Hepatocyte (in vitro differentiated cells): Measurements from ENCODE around the gene EHBP1. TPM values are rescaled to one million over a fixed set of nuclear protein-coding genes. Genes with fewer than 3 reads are reported as not detected.

Source experiments
- DNase-seq: peaks from one replicate; pipeline ENCODE4 v3.0.0-alpha.2; 2016; ENCODE audit warnings: low spot score
- H2AFZ ChIP-seq: fragments of 200-600 bp; sonication (generic); 2 replicates; pipeline ENCODE4 v1.6.0; 2016; ENCODE audit warnings: antibody characterized with exemption, mild to moderate bottlenecking
- H3K27ac ChIP-seq: fragments of 200-600 bp; sonication (generic); 2 replicates; pipeline ENCODE4 v1.5.1; 2016; ENCODE audit warnings: mild to moderate bottlenecking
- H3K27me3 ChIP-seq: fragments of 200-600 bp; sonication (generic); 2 replicates; pipeline ENCODE4 v1.6.1; 2016
- H3K36me3 ChIP-seq: fragments of 200-600 bp; sonication (generic); replicated peaks from 2 replicates; pipeline ENCODE4 v1.5.1; 2016; ENCODE audit warnings: low read depth; ENCODE audit not compliant: insufficient read depth
- H3K4me1 ChIP-seq: fragments of 200-600 bp; sonication (generic); 2 replicates; pipeline ENCODE4 v1.5.1; 2016; ENCODE audit warnings: mild to moderate bottlenecking, moderate library complexity; ENCODE audit not compliant: insufficient read depth
- H3K4me2 ChIP-seq: fragments of 200-600 bp; sonication (generic); 2 replicates; pipeline ENCODE4 v1.6.0; 2016
- H3K4me3 ChIP-seq: fragments of 200-600 bp; sonication (generic); 2 replicates; pipeline ENCODE4 v1.5.1; 2016; ENCODE audit warnings: mild to moderate bottlenecking
- H3K79me2 ChIP-seq: fragments of 200-600 bp; sonication (generic); 2 replicates; pipeline ENCODE4 v1.6.0; 2017; ENCODE audit warnings: mild to moderate bottlenecking
- H3K9me2 ChIP-seq: fragments of 200-600 bp; sonication (generic); replicated peaks from 2 replicates; pipeline ENCODE4 v1.6.0; 2017; ENCODE audit warnings: mild to moderate bottlenecking; ENCODE audit not compliant: insufficient read depth
- H3K9me3 ChIP-seq: fragments of 200-600 bp; sonication (generic); 2 replicates; pipeline ENCODE4 v1.5.1; 2016; ENCODE audit warnings: low read depth, mild to moderate bottlenecking
- H4K20me1 ChIP-seq: fragments of 200-600 bp; sonication (generic); 2 replicates; pipeline ENCODE4 v1.6.0; 2016; ENCODE audit warnings: mild to moderate bottlenecking; ENCODE audit not compliant: insufficient read depth, poor library complexity, severe bottlenecking
- EZH2 ChIP-seq: fragments of 200-600 bp; sonication (generic); IDR thresholded peaks from 2 replicates; pipeline ENCODE4 v1.6.1; 2016; ENCODE audit warnings: antibody characterized with exemption, mild to moderate bottlenecking, borderline replicate concordance
- EZH2phosphoT487 ChIP-seq: fragments of 200-600 bp; sonication (generic); IDR thresholded peaks from one replicate; pipeline ENCODE4 v1.6.1; 2018; ENCODE audit warnings: antibody characterized with exemption, mild to moderate bottlenecking, low read depth, moderate library complexity; ENCODE audit not compliant: unreplicated experiment, severe bottlenecking
- WGBS: methylation state at CpG from one replicate; pipeline ENCODE4 v1.1.6; 2016; ENCODE audit warnings: low lambda C conversion rate; ENCODE audit errors: missing lambda C conversion rate; 5-methylcytosine and 5-hydroxymethylcytosine counted together
- polyA plus RNA-seq: library from polyadenylated mRNA; unstranded; fragments of >200 nt; fragmentation: Nextera tagmentation; extraction: Ambion mirVana; gene quantifications from 2 replicates; pipeline ENCODE4 v1.2.1, GENCODE V29; 2016
- total RNA-seq: library from RNA; depleted of rRNA; stranded (reverse); fragments of >200 nt; gene quantifications from 2 replicates; pipeline ENCODE4 v1.2.3, GENCODE V29; 2014
- TF ChIP-seq, protein P1 (sequence below): fragments of 200-600 bp; sonication (generic); IDR thresholded peaks from 2 replicates; pipeline ENCODE4 v1.5.1; 2016; ENCODE audit warnings: antibody characterized with exemption, mild to moderate bottlenecking; ENCODE audit not compliant: poor library complexity

Gene EHBP1
- total and polyA plus RNA-seq, 2 experiments from 2014 or later, result 11.4 to 34.6 TPM

DNA sequence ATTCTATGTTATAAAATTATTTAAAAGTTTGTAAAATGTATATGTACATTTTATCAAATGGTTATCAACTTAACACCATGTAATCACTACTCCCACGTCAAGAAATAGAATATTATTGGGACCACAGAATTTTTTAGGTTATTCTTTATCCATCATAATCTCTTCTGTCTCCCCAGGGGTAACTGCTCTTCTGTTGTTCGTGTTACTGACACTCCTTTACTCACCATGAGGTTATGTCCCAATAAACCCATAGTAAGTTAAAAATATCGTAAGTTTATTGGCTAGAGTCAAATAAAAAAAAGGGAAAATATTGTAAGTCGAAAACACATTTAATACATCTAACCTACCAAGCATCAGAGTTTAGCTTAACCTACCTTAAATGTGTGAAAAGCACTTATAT is 359.1 kb downstream of the EHBP1 start:
- H4K20me1 ChIP-seq, result no peaks in the 10 kb centered on the region
- no peak overlapping the region for H3K4me3 ChIP-seq
- peaks cover 95% of the 10 kb centered on the region for H3K27me3 ChIP-seq
- TF ChIP-seq EZH2phosphoT487, result no peak
- TF ChIP-seq, protein P1, sequence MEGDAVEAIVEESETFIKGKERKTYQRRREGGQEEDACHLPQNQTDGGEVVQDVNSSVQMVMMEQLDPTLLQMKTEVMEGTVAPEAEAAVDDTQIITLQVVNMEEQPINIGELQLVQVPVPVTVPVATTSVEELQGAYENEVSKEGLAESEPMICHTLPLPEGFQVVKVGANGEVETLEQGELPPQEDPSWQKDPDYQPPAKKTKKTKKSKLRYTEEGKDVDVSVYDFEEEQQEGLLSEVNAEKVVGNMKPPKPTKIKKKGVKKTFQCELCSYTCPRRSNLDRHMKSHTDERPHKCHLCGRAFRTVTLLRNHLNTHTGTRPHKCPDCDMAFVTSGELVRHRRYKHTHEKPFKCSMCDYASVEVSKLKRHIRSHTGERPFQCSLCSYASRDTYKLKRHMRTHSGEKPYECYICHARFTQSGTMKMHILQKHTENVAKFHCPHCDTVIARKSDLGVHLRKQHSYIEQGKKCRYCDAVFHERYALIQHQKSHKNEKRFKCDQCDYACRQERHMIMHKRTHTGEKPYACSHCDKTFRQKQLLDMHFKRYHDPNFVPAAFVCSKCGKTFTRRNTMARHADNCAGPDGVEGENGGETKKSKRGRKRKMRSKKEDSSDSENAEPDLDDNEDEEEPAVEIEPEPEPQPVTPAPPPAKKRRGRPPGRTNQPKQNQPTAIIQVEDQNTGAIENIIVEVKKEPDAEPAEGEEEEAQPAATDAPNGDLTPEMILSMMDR, result no peak
- TF ChIP-seq EZH2, result no peak
- H3K9me2 ChIP-seq, result no peaks in the 10 kb centered on the region
- no peaks in the 10 kb centered on the region for H3K4me1 ChIP-seq
- no peak overlapping the region for H3K27ac ChIP-seq
- H3K9me3 ChIP-seq, result no peaks in the 10 kb centered on the region
- H3K36me3 ChIP-seq, result no peaks in the 10 kb centered on the region
- no peak overlapping the region for H2AFZ ChIP-seq
- H3K4me2 ChIP-seq, result no peak overlapping the region
- DNase-seq, result no peak
- H3K79me2 ChIP-seq, result no peaks in the 10 kb centered on the region
- 70% methylated on average over 4 of the region's 4 CpGs for WGBS

DNA sequence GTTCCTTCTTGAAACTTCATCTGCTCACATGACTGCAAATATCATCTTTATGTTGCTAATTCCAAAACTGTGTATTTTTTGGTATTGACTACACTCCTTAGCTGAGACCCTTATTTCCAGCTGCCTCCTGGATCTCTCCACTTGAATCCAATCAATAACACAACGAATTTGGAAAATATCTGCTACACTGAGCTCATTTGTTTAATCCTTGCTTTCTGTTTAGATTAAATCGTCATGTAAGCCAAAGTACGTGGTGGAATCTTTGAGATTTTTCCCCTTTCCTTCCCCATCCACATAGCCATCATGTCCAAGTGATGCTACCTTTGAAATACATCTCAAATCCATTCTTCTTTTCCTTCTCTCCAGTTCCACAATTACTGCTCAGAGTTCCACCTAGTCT is 360.8 kb downstream of the EHBP1 start:
- H3K9me3 ChIP-seq, result no peaks in the 10 kb centered on the region
- H3K4me1 ChIP-seq, result no peaks in the 10 kb centered on the region
- peaks cover 90% of the 10 kb centered on the region for H3K27me3 ChIP-seq
- H2AFZ ChIP-seq, result no peak overlapping the region
- H3K4me3 ChIP-seq, result no peak overlapping the region
- no peaks in the 10 kb centered on the region for H3K79me2 ChIP-seq
- H3K4me2 ChIP-seq, result no peak overlapping the region
- H3K9me2 ChIP-seq, result no peaks in the 10 kb centered on the region
- H3K36me3 ChIP-seq, result no peaks in the 10 kb centered on the region
- TF ChIP-seq, protein P1, result no peak
- no peak for TF ChIP-seq EZH2
- no peak for TF ChIP-seq EZH2phosphoT487
- DNase-seq, result no peak
- 75% methylated on average over 3 of the region's 3 CpGs for WGBS
- no peak overlapping the region for H3K27ac ChIP-seq
- no peaks in the 10 kb centered on the region for H4K20me1 ChIP-seq

DNA sequence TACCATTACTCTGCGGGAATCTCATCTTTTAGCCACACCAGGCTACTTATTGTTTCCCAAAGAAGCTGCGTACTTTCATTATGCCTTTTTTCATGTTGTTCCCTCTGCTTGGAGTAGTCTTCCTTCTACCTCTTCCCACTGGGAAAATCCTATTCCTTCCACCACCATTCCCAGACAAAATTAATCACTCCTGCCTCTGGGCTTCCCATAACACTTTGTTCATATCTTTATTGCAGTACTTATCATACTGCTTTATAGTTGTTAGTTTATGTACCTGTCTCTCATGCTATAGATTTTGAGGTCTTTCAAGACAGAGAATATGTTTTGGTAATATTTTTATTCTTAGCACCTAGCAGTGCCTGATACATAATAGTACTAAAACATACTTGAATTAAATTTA is 361.3 kb downstream of the EHBP1 start:
- TF ChIP-seq EZH2phosphoT487 (no peak), EZH2 (no peak)
- TF ChIP-seq, protein P1, result no peak
- no peaks in the 10 kb centered on the region for H3K4me1 ChIP-seq
- H3K27me3 ChIP-seq, result peaks cover 84% of the 10 kb centered on the region
- DNase-seq, result no peak
- no peaks in the 10 kb centered on the region for H3K9me3 ChIP-seq
- no peaks in the 10 kb centered on the region for H3K36me3 ChIP-seq
- no peaks in the 10 kb centered on the region for H4K20me1 ChIP-seq
- H3K27ac ChIP-seq, result no peak overlapping the region
- WGBS, result 69% methylated on average over 2 of the region's 2 CpGs
- H2AFZ ChIP-seq, result no peak overlapping the region
- H3K4me2 ChIP-seq, result no peak overlapping the region
- no peaks in the 10 kb centered on the region for H3K79me2 ChIP-seq
- H3K9me2 ChIP-seq, result no peaks in the 10 kb centered on the region
- no peak overlapping the region for H3K4me3 ChIP-seq

DNA sequence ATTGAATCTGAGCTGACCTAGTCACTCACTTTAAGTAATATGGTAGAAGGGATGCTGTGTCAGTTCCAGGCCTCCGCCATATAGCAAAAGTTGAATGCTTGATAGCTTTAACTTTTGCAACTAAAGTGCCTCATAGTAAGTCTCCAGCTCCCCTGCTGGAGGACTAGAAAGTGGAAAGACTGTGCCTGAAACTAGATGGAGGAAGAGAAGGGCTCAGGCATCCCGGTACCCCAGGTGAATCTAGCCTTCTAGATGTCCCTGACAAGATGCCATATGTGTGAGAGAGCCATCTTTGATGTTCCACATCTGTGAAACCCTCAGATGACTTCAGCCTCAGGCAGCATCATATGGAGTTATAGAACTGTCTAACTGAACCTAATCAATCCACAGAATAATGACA is 366.2 kb downstream of the EHBP1 start:
- 82% methylated on average over 2 of the region's 2 CpGs for WGBS
- Histone ChIP-seq H2AFZ (no peak overlapping the region), H3K79me2 (no peaks in the 10 kb centered on the region), H3K27me3 (peaks cover 39% of the 10 kb centered on the region), H3K27ac (no peak overlapping the region), H4K20me1 (no peaks in the 10 kb centered on the region), H3K4me1 (no peaks in the 10 kb centered on the region), H3K36me3 (no peaks in the 10 kb centered on the region), H3K9me2 (no peaks in the 10 kb centered on the region), H3K4me2 (no peak overlapping the region), H3K9me3 (no peaks in the 10 kb centered on the region), H3K4me3 (no peak overlapping the region)
- TF ChIP-seq, protein P1, result no peak
- no peak for TF ChIP-seq EZH2
- no peak for TF ChIP-seq EZH2phosphoT487
- no peak for DNase-seq
